Upper lobe of right lung (tissue), 1 donor: ENCODE measurements around the gene OAT. TPM values are rescaled to one million over a fixed set of nuclear protein-coding genes. Genes with fewer than 3 reads are reported as not detected.

Source experiments
- ATAC-seq: fragments of 200-7000 bp; cut with Tn5 transposase; one replicate; pipeline ENCODE4 v1.9.1; 2020; ENCODE audit warnings: mild to moderate bottlenecking, moderate library complexity
- DNase-seq: peaks from one replicate; pipeline ENCODE4 v3.0.0-alpha.2; 2020
- H3K27ac ChIP-seq: fragments of 200-600 bp; one replicate; pipeline ENCODE4 v1.8.0; 2022
- H3K27me3 ChIP-seq: fragments of 200-600 bp; one replicate; pipeline ENCODE4 v1.8.0; 2022; ENCODE audit warnings: mild to moderate bottlenecking
- H3K36me3 ChIP-seq: fragments of 200-600 bp; one replicate; pipeline ENCODE4 v1.8.0; 2022
- H3K4me1 ChIP-seq: fragments of 200-600 bp; one replicate; pipeline ENCODE4 v1.8.0; 2022
- H3K4me3 ChIP-seq: fragments of 200-600 bp; one replicate; pipeline ENCODE4 v1.8.0; 2022; ENCODE audit warnings: mild to moderate bottlenecking
- H3K9me3 ChIP-seq: fragments of 200-600 bp; one replicate; pipeline ENCODE4 v1.8.0; 2022
- intact Hi-C: fragments of 100-400 bp; cut with DNase I; formaldehyde crosslinking; loops from one replicate; pipeline ENCODE4 v1.11.0; 2022
- total RNA-seq: library from RNA; stranded (reverse); fragmentation: NEBNext Ultra II Directional; extraction: Animal tissue kit (Norgen Biotek cat#: 25700); gene quantifications from one replicate; pipeline ENCODE4 v1.2.1, GENCODE V29; 2021
- TF ChIP-seq, protein P1 (sequence below): fragments of 200-600 bp; IDR thresholded peaks from one replicate; pipeline ENCODE4 v1.8.0; 2022; ENCODE audit warnings: antibody characterized with exemption
- donor health status: DM: no; HTN: yes; CAD: no; lungs with severe emphysema.

OAT gene
- total RNA-seq, 1 donor from 2014 or later: 55.2 TPM

DNA sequence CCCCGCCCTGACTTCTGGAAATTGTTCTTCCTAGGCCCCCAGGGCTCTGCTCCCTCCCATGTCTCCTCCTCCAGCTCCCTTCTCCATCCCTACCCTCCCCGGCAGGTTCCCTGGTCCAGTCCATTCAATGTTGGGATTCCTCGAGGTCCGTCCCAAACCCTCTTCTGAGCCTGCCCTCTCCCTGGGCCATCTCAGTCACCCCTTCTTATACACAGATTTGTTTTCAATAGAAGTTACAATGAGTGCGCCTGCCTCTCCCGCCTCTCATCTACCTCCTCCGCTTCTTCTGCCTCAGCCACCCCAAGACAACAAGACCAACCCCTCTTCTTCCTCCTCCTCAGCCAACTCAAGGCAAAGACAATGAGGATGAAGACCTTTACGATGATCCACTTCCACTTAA, 67.9 kb downstream of the OAT start:
- ATAC-seq (no peak), DNase-seq (peak; percentile 16)
- Histone ChIP-seq H3K9me3 (no peaks in the 10 kb centered on the region), H3K27me3 (no peaks in the 10 kb centered on the region), H3K27ac (no peak overlapping the region), H3K4me1 (peaks cover 10% of the 10 kb centered on the region), H3K36me3 (no peaks in the 10 kb centered on the region), H3K4me3 (no peak overlapping the region)
- TF ChIP-seq, protein P1, sequence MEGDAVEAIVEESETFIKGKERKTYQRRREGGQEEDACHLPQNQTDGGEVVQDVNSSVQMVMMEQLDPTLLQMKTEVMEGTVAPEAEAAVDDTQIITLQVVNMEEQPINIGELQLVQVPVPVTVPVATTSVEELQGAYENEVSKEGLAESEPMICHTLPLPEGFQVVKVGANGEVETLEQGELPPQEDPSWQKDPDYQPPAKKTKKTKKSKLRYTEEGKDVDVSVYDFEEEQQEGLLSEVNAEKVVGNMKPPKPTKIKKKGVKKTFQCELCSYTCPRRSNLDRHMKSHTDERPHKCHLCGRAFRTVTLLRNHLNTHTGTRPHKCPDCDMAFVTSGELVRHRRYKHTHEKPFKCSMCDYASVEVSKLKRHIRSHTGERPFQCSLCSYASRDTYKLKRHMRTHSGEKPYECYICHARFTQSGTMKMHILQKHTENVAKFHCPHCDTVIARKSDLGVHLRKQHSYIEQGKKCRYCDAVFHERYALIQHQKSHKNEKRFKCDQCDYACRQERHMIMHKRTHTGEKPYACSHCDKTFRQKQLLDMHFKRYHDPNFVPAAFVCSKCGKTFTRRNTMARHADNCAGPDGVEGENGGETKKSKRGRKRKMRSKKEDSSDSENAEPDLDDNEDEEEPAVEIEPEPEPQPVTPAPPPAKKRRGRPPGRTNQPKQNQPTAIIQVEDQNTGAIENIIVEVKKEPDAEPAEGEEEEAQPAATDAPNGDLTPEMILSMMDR: no peak
- intact Hi-C loops: no loop called here

DNA sequence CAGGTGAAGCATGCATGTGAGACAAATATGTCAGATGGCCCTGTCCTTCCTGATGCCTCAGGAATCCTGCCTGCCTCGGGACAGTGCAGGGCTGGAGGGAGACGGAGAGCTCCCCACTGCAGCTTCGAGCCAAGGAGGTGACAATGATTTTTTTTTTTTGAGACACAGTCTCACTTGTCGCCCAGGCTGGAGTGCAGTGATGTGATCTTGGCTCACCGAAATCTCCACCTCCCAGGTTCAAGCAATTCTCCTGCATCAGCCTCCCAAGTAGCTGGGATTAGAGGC, 68.8 kb downstream of the OAT start:
- DNase-seq (no peak), ATAC-seq (no peak)
- peaks cover 7% of the 10 kb centered on the region for H3K4me1 ChIP-seq
- intact Hi-C loops: no loop called here
- no peak overlapping the region for H3K27ac ChIP-seq
- H3K9me3 ChIP-seq: no peaks in the 10 kb centered on the region
- no peaks in the 10 kb centered on the region for H3K36me3 ChIP-seq
- no peaks in the 10 kb centered on the region for H3K27me3 ChIP-seq
- no peak overlapping the region for H3K4me3 ChIP-seq
- TF ChIP-seq, protein P1: no peak

DNA sequence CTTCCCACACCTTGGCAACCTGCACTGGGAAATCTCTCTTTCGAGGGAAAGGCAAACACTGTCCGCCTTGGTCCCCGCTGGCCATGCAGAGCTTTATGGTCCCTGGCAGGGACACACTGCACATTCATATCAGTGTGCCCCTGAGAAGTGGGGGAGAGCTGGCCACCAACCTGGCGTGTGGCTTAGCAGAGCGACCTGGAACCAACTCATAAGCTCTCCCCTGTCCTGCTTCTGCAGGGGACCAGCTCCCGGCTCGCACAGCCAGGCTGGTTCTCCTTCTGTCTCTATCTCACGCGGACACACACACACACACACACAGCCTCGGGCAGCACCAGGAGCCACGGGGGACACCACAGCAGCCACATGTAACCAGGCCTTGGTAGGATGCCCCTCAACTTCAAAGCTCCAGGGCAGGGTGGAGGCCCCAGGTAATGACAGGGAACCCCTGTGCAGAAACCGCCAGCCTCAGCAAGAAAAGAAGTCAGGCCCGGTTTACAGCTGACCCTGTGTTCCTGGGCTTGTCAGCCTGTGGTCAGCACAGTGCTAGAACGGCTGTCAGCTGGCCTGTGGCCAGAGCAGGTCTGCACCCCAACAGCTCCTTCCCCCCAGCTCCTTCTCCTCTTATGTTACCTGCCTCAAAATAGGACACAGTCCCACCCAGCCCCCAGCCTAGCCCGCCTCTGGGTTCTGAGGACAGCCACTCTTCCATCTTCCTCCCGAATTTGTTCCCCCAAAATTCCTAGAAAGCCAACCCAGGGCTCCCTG, 69.3 kb downstream of the OAT start:
- H3K4me3 ChIP-seq: no peak overlapping the region
- no peaks in the 10 kb centered on the region for H3K27me3 ChIP-seq
- H3K36me3 ChIP-seq: no peaks in the 10 kb centered on the region
- intact Hi-C loops: no loop called here
- H3K9me3 ChIP-seq: no peaks in the 10 kb centered on the region
- ATAC-seq (no peak), DNase-seq (peak; percentile 57)
- peaks cover 4% of the 10 kb centered on the region for H3K4me1 ChIP-seq
- TF ChIP-seq, protein P1: no peak
- H3K27ac ChIP-seq: no peak overlapping the region

DNA sequence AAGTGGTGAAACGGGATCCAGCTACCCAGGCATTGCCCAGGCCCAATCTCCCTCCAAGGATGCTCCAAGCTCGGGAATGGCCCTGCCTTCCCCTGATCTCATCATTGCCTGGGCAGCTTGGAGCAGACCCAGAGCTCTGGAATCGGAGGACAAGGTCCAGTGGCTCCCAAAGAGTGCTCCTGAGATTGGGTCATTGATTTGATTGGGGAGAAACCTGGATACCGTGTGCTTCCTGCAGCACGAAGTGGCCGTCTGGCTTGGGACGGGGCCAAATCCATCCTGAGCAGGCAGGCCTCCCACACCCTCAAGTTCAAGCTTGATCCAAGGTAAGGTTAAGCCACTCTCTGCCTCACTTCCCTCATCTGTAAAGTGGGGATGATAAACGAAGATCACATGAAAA, 69.9 kb downstream of the OAT start:
- TF ChIP-seq, protein P1: no peak
- intact Hi-C loops: no loop called here

DNA sequence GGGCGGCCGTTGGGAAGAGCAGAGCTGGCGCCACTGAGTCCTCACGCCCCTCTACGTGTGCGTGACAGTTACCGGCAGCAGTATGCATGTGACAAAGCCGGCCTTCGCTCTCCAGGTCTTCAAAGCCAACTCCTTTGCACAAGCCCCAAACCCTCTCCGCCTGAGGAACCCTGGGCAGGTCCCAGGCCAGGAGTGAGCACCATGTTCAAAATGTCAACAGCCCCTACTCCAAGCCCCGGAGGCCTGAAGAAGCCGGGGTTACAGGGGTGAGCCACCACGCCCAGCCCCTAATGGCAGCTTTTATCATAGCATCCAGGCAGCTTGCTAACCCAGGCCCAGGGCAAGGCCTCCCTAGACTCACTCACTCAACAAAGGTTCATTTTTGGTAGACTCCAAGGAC, 70.8 kb downstream of the OAT start:
- H3K4me1 ChIP-seq: no peaks in the 10 kb centered on the region
- ATAC-seq (no peak), DNase-seq (peak; percentile 45)
- TF ChIP-seq, protein P1: no peak
- H3K27ac ChIP-seq: no peak overlapping the region
- H3K27me3 ChIP-seq: no peaks in the 10 kb centered on the region
- H3K9me3 ChIP-seq: no peaks in the 10 kb centered on the region
- no peak overlapping the region for H3K4me3 ChIP-seq
- no peaks in the 10 kb centered on the region for H3K36me3 ChIP-seq
- intact Hi-C loops: no loop called here

More for the DNA sequence above, 69.9 kb downstream of the OAT start:
- Histone ChIP-seq H3K9me3 (no peaks in the 10 kb centered on the region), H3K4me3 (no peak overlapping the region), H3K27me3 (no peaks in the 10 kb centered on the region), H3K27ac (no peak overlapping the region), H3K36me3 (no peaks in the 10 kb centered on the region), H3K4me1 (no peaks in the 10 kb centered on the region)
- peak; percentile 35 for DNase-seq
- ATAC-seq: no peak

Other genes starting within 250 kb of the OAT start
- gene NKX1-2, start 31.1 kb upstream of the OAT start, total RNA-seq: not detected
- 16.2 TPM for gene LHPP, start 42.9 kb upstream of the OAT start, total RNA-seq